ENCODE measurements around the gene RPS6KA2. TPM values are rescaled to one million over a fixed set of nuclear protein-coding genes. Genes with fewer than 3 reads are reported as not detected.
"Not testable (repeated sequence)": the region's sequence is repeated elsewhere in the genome, so short reads cannot be mapped to it uniquely, and the experiment has no call there.

RPS6KA2 gene
- total and polyA plus RNA-seq, 2 experiments from 2014 or later: 45.1 to 49.0 TPM

DNA sequence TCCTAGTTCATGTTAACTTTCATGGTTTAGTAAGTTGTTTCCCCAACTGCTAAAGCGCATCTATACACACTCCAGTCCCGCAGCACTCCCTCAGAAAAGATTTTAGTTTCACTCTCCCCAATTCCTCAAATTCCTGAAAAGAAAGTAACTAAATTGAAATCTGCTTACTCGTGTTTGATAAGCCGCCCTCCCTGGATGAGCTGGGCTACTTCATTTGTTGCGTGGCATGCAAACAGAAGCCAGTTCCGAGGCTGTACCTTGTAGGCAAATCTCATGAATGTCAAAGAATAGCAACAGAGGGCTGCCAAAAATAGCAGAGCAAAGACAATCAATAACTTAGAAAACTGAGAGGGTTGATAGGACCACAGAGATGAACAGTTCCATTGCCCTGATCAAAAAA, 261.2 kb downstream of the RPS6KA2 start:
- peak; percentile 16 for DNase-seq
- Histone ChIP-seq H3K36me3 (ENCODE audit: low read depth) (no peaks in the 10 kb centered on the region), H2AFZ (no peak overlapping the region), H3K4me3 (no peak overlapping the region), H4K20me1 (ENCODE audit: insufficient read depth) (no peaks in the 10 kb centered on the region), H3K9me3 (ENCODE audit: low read depth) (no peaks in the 10 kb centered on the region), H3F3A (ENCODE audit: insufficient read depth) (peaks cover 18% of the 10 kb centered on the region), H3K27ac (peak overlapping the region; percentile 31; the same call in 1 of the 2 replicates), H3K27me3 (replicated peaks; ENCODE audit: insufficient read depth) (no peaks in the 10 kb centered on the region), H3K9me2 (ENCODE audit: insufficient read depth) (no peaks in the 10 kb centered on the region), H3K4me1 (ENCODE audit: insufficient read depth) (peaks cover 15% of the 10 kb centered on the region), H3K9ac (no peak overlapping the region), H3K4me2 (ENCODE audit: unreplicated experiment) (peak overlapping the region; percentile 37), H3K79me2 (ENCODE audit: insufficient read depth) (no peaks in the 10 kb centered on the region)
- 78 to 81% methylated on average over 6 of the region's 6 CpGs for WGBS, 2 experiments (ENCODE audit: low coverage in 1 of 2, low lambda C conversion rate in 2 of 2, missing lambda C conversion rate in 2 of 2)
- in situ Hi-C loops (cut with MboI): no loop called here
- TF ChIP-seq EZH2phosphoT487 (IDR thresholded peaks at IDR 0.05; ENCODE audit: insufficient read depth, low read depth) (no peak), EZH2 (IDR thresholded peaks at IDR 0.05; ENCODE audit: insufficient read depth, poor library complexity, severe bottlenecking) (no peak)

DNA sequence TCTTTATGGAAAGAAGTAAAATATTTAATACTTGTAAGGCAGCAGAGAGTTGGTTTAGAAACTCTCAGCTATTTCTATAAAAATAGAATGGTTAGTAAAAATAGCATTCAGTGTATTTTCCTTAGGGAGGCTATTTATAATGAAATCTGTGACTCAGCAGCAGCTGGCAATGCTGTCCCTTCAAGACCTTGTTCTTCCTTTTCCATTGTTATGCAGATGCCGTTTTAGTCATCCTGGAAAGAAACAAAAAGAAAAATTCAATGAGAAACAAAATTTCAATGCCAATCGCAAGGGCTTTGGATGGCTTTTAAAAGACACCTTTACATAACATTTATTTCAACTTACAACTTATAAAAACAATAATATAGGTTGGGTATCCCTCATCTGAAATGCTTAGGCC, 261.8 kb downstream of the RPS6KA2 start:
- no peaks in the 10 kb centered on the region for H3K9me2 ChIP-seq (ENCODE audit: insufficient read depth)
- in situ Hi-C loops (cut with MboI): no loop called here
- H3K79me2 ChIP-seq (ENCODE audit: insufficient read depth): no peaks in the 10 kb centered on the region
- peak overlapping the region; percentile 31; the same call in 1 of the 2 replicates for H3K27ac ChIP-seq
- H4K20me1 ChIP-seq (ENCODE audit: insufficient read depth): no peaks in the 10 kb centered on the region
- no peaks in the 10 kb centered on the region for H3K9me3 ChIP-seq (ENCODE audit: low read depth)
- peak overlapping the region; percentile 37 for H3K4me2 ChIP-seq (ENCODE audit: unreplicated experiment)
- H3K4me3 ChIP-seq: no peak overlapping the region
- H3K27me3 ChIP-seq (replicated peaks; ENCODE audit: insufficient read depth): no peaks in the 10 kb centered on the region
- H3K36me3 ChIP-seq (ENCODE audit: low read depth): no peaks in the 10 kb centered on the region
- TF ChIP-seq EZH2 (IDR thresholded peaks at IDR 0.05; ENCODE audit: insufficient read depth, poor library complexity, severe bottlenecking) (no peak), EZH2phosphoT487 (IDR thresholded peaks at IDR 0.05; ENCODE audit: insufficient read depth, low read depth) (no peak)
- peak; percentile 81 for DNase-seq
- WGBS, 2 experiments (ENCODE audit: low coverage in 1 of 2, low lambda C conversion rate in 2 of 2, missing lambda C conversion rate in 2 of 2): 49 to 51% methylated on average over 2 of the region's 2 CpGs
- no peak overlapping the region for H2AFZ ChIP-seq
- no peak overlapping the region for H3K9ac ChIP-seq
- H3F3A ChIP-seq (ENCODE audit: insufficient read depth): peaks cover 18% of the 10 kb centered on the region
- H3K4me1 ChIP-seq (ENCODE audit: insufficient read depth): peaks cover 15% of the 10 kb centered on the region

DNA sequence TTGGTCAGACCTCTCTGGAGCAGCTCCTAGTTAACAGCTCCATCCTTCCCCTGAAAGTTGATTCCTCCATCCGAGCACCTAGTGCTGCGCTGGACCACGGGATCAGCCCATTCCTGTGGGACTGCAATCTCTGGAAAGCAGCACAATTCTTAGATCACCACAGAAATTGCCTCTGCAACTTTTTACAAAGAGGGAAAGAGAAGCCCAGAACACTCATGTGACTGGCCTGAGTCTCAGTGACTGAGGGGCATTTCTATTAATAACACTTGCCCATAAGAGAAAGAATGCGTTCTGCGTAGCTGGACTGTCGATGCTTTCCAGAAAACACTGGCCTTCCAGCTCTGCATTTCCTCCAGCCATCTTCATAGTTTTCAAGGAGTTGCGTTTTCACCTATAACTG, 262.6 kb downstream of the RPS6KA2 start:
- H3K4me2 ChIP-seq (ENCODE audit: unreplicated experiment): no peak overlapping the region
- H3K4me1 ChIP-seq (ENCODE audit: insufficient read depth): peaks cover 15% of the 10 kb centered on the region
- no peak for DNase-seq
- no peaks in the 10 kb centered on the region for H4K20me1 ChIP-seq (ENCODE audit: insufficient read depth)
- no peak for TF ChIP-seq EZH2phosphoT487 (IDR thresholded peaks at IDR 0.05; ENCODE audit: insufficient read depth, low read depth)
- no peak for TF ChIP-seq EZH2 (IDR thresholded peaks at IDR 0.05; ENCODE audit: insufficient read depth, poor library complexity, severe bottlenecking)
- no peak overlapping the region for H2AFZ ChIP-seq
- in situ Hi-C loops (cut with MboI): no loop called here
- H3K4me3 ChIP-seq: no peak overlapping the region
- peaks cover 18% of the 10 kb centered on the region for H3F3A ChIP-seq (ENCODE audit: insufficient read depth)
- no peaks in the 10 kb centered on the region for H3K79me2 ChIP-seq (ENCODE audit: insufficient read depth)
- no peak overlapping the region for H3K9ac ChIP-seq
- no peaks in the 10 kb centered on the region for H3K27me3 ChIP-seq (replicated peaks; ENCODE audit: insufficient read depth)
- no peaks in the 10 kb centered on the region for H3K36me3 ChIP-seq (ENCODE audit: low read depth)
- no peak overlapping the region for H3K27ac ChIP-seq
- 93 to 96% methylated on average over 7 of the region's 7 CpGs for WGBS, 2 experiments (ENCODE audit: low coverage in 1 of 2, low lambda C conversion rate in 2 of 2, missing lambda C conversion rate in 2 of 2)
- H3K9me2 ChIP-seq (ENCODE audit: insufficient read depth): no peaks in the 10 kb centered on the region
- H3K9me3 ChIP-seq (ENCODE audit: low read depth): no peaks in the 10 kb centered on the region

DNA sequence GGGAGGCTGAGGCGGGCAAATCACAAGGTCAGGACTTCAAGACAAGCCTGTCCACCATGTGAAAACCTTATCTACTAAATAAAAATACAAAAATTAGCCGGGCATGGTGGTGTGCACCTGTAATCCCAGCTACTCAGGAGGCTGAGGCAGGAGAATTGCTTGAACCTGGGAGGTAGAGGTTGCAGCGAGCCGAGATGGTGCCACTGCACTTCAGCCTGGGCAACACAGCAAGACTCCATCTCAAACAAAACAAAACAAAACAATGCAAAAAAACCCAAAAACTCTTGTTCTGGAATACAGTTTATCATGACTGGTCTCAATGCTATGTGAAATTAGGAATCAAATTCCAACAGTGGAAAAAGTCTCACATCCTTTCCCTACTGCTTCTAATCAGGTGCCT, 264.6 kb downstream of the RPS6KA2 start:
- H3K9ac ChIP-seq; H3K27ac ChIP-seq; H3K9me2 ChIP-seq (ENCODE audit: insufficient read depth); in situ Hi-C loops (cut with MboI); H4K20me1 ChIP-seq (ENCODE audit: insufficient read depth); H3K27me3 ChIP-seq (replicated peaks; ENCODE audit: insufficient read depth); H3K9me3 ChIP-seq (ENCODE audit: low read depth); H3K4me2 ChIP-seq (ENCODE audit: unreplicated experiment); H3K79me2 ChIP-seq (ENCODE audit: insufficient read depth); H3K36me3 ChIP-seq (ENCODE audit: low read depth); H3K4me3 ChIP-seq; H2AFZ ChIP-seq; DNase-seq: not testable (repeated sequence)
- Histone ChIP-seq H3K4me1 (ENCODE audit: insufficient read depth) (peaks cover 15% of the 10 kb centered on the region), H3F3A (ENCODE audit: insufficient read depth) (peaks cover 18% of the 10 kb centered on the region)
- 90 to 99% methylated on average over 4 of the region's 4 CpGs for WGBS, 2 experiments (ENCODE audit: low coverage in 1 of 2, low lambda C conversion rate in 2 of 2, missing lambda C conversion rate in 2 of 2)

DNA sequence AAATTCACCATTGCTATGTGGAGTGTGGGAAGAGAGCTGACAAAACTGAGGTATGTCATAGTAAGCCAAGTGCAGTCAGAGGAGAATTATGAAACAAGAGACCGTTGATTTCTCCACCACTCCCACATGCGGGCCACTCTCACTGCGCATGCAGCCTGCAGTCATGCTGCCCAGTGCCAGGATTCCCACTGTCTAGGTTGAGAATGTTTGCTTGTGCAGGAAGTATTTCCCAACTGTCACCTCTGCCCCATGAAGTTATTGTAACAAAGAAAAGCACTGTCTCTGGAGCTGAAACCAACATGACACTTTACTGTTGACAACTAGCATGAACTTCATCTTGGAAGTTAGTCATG, 266.0 kb downstream of the RPS6KA2 start:
- Histone ChIP-seq H3K9ac (no peak overlapping the region), H2AFZ (no peak overlapping the region), H3K4me2 (ENCODE audit: unreplicated experiment) (no peak overlapping the region), H3K9me2 (ENCODE audit: insufficient read depth) (no peaks in the 10 kb centered on the region), H3K36me3 (ENCODE audit: low read depth) (no peaks in the 10 kb centered on the region), H3K9me3 (ENCODE audit: low read depth) (no peaks in the 10 kb centered on the region), H3K4me3 (no peak overlapping the region), H3K4me1 (ENCODE audit: insufficient read depth) (peaks cover 15% of the 10 kb centered on the region), H3K27ac (no peak overlapping the region), H3K27me3 (replicated peaks; ENCODE audit: insufficient read depth) (no peaks in the 10 kb centered on the region), H3F3A (ENCODE audit: insufficient read depth) (peaks cover 14% of the 10 kb centered on the region), H4K20me1 (ENCODE audit: insufficient read depth) (no peaks in the 10 kb centered on the region), H3K79me2 (ENCODE audit: insufficient read depth) (no peaks in the 10 kb centered on the region)
- no peak for TF ChIP-seq EZH2 (IDR thresholded peaks at IDR 0.05; ENCODE audit: insufficient read depth, poor library complexity, severe bottlenecking)
- TF ChIP-seq EZH2phosphoT487 (IDR thresholded peaks at IDR 0.05; ENCODE audit: insufficient read depth, low read depth): no peak
- 71 to 75% methylated on average over 3 of the region's 3 CpGs for WGBS, 2 experiments (ENCODE audit: low coverage in 1 of 2, low lambda C conversion rate in 2 of 2, missing lambda C conversion rate in 2 of 2)
- DNase-seq: no peak
- in situ Hi-C loops (cut with MboI): no loop called here

Data from GM23248 (cell line).